Measurements from ENCODE around the gene DPF3. TPM values are rescaled to one million over a fixed set of nuclear protein-coding genes. Genes with fewer than 3 reads are reported as not detected.

DPF3 gene
- total and polyA plus RNA-seq, 2 of the 13 experiments (the other 11 are each of a cell fraction or from before 2014, with no cell fraction given): 0.09 to 0.60 TPM

DNA sequence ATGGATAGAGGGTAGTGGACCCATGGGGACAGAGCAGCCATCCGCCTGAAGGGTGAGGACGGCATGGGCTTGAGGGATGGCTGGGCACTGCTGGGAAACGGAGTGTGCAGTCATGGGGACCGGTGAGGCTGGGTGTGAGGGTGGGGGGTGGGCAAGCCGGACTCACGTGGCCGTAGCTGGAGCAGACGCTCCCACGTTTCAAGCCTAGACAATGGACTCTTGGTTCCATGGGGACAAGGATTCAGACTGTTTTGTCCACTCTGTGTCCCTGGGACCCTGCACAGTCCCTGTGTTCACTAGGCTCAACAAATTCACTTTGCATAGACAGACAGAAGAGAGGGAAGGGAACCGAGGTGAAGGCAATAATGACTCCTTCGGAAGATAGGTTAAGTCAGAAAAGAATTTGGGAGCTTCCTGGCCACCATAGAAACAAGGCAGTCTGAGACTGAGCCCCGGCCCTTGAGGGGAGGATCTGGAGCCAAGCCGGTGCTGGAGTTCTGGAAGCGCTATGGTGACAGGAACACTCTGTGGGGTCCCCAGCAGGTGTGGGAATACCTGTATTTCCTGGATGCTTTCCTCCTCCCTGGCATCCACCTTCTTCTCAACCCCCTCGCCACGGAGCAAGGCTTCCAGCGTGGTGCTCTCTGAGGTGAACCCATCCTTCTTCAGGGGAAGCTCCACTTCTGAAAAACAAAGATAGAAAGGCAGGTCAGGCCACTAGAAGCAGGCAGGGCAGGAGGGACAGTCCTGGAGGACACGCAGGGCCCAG is 162.5 kb downstream of the DPF3 start:
- no peaks in the 10 kb centered on the region for H3K79me2 ChIP-seq (ENCODE audit: insufficient read depth, low read length)
- in situ Hi-C loops (cut with HindIII; ENCODE audit: extremely low pct_ligation_motif_present, low pct_unique_long_range_greater_than_20kb) (no loop called here), intact Hi-C loops (cut with micrococcal nuclease; ENCODE audit: unreplicated experiment) (no loop called here)
- H3K9ac ChIP-seq (ENCODE audit: insufficient read depth, low read depth, low read length): no peak overlapping the region
- H3K4me2 ChIP-seq (ENCODE audit: low read depth, low read length): no peak overlapping the region
- FAIRE-seq (no peak), DNase-seq (ENCODE audit: low spot score) (no peak), ATAC-seq (no peak; the same call in 2 of the 3 replicates)
- no TSS peak for BruUV-seq (replicated peaks)
- H3K9me3 ChIP-seq (ENCODE audit: low read length): no peaks in the 10 kb centered on the region
- H3K27me3 ChIP-seq (ENCODE audit: control insufficient read depth in 1 of 2, insufficient read depth in 2 of 2, low read length in 2 of 2): 0 out of 5 replicates have a peak, but pooled peaks cover 0 to 6% of the 10 kb centered on the region in 2 experiments
- ChIA-PET POLR2A (no interaction called here), CTCF (ENCODE audit: low intra/inter-chr PET ratio, low total read pairs) (no interaction called here)
- TF ChIP-seq ATF7 (IDR thresholded peaks at IDR 0.05) (no peak), ATF7 (CRISPR knock-in tag; IDR thresholded peaks at IDR 0.05) (no peak)
- TF ChIP-seq, protein P1, sequence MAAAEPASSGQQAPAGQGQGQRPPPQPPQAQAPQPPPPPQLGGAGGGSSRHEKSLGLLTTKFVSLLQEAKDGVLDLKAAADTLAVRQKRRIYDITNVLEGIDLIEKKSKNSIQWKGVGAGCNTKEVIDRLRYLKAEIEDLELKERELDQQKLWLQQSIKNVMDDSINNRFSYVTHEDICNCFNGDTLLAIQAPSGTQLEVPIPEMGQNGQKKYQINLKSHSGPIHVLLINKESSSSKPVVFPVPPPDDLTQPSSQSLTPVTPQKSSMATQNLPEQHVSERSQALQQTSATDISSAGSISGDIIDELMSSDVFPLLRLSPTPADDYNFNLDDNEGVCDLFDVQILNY (CRISPR knock-in tag; conservative IDR thresholded peaks at IDR 0.05): no peak
- no peaks in the 10 kb centered on the region for H3K4me1 ChIP-seq (ENCODE audit: insufficient read depth, low read length)
- H4K20me1 ChIP-seq (ENCODE audit: insufficient read depth, low read length): no peaks in the 10 kb centered on the region
- no peak overlapping the region for H3K4me3 ChIP-seq (replicated peaks in 1 of 3; ENCODE audit: insufficient read depth in 1 of 3, low read depth in 2 of 3, low read length in 3 of 3)
- WGBS (ENCODE audit: low lambda C conversion rate): 55% methylated on average over 14 of the region's 18 CpGs
- H2AFZ ChIP-seq (ENCODE audit: low read length): no peak overlapping the region
- H3K36me3 ChIP-seq (replicated peaks in 1 of 2; ENCODE audit: control insufficient read depth in 1 of 2, insufficient read depth in 2 of 2, low read length in 2 of 2): no peaks in the 10 kb centered on the region
- H3K27ac ChIP-seq (ENCODE audit: extremely low read length, insufficient read depth, low read length): no peak overlapping the region

DNA sequence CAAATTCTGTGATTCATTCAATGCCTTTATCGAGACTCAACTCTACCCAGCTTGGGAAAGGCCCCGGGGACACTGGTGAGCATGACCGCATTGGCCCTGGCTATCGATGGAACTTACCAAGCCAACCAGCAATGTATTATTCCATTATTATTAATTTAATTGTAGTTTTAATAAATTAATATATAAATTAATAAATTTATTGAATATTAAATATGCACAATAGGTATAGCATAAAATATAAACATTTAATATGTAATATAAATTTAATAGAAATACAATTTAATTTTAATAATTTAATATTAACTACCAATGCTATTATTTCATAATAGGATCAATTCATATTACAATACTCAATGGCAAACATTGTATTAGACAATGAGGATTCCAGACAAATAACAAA is 163.4 kb downstream of the DPF3 start:
- Histone ChIP-seq H3K9ac (ENCODE audit: insufficient read depth, low read depth, low read length) (no peak overlapping the region), H3K27me3 (ENCODE audit: control insufficient read depth in 1 of 2, insufficient read depth in 2 of 2, low read length in 2 of 2) (0 out of 5 replicates have a peak, but pooled peaks cover 0 to 6% of the 10 kb centered on the region in 2 experiments), H3K36me3 (replicated peaks in 1 of 2; ENCODE audit: control insufficient read depth in 1 of 2, insufficient read depth in 2 of 2, low read length in 2 of 2) (no peaks in the 10 kb centered on the region), H3K27ac (ENCODE audit: extremely low read length, insufficient read depth, low read length) (no peak overlapping the region), H3K4me1 (ENCODE audit: insufficient read depth, low read length) (no peaks in the 10 kb centered on the region), H2AFZ (ENCODE audit: low read length) (no peak overlapping the region), H3K4me3 (replicated peaks in 1 of 3; ENCODE audit: insufficient read depth in 1 of 3, low read depth in 2 of 3, low read length in 3 of 3) (no peak overlapping the region), H3K4me2 (ENCODE audit: low read depth, low read length) (no peak overlapping the region), H3K9me3 (ENCODE audit: low read length) (no peaks in the 10 kb centered on the region), H3K79me2 (ENCODE audit: insufficient read depth, low read length) (no peaks in the 10 kb centered on the region), H4K20me1 (ENCODE audit: insufficient read depth, low read length) (no peaks in the 10 kb centered on the region)
- intact Hi-C loops (cut with micrococcal nuclease; ENCODE audit: unreplicated experiment) (no loop called here), in situ Hi-C loops (cut with HindIII; ENCODE audit: extremely low pct_ligation_motif_present, low pct_unique_long_range_greater_than_20kb) (no loop called here)
- POLR2A ChIA-PET: no interaction called here
- CTCF ChIA-PET (ENCODE audit: low intra/inter-chr PET ratio, low total read pairs): no interaction called here
- no TSS peak for BruUV-seq (replicated peaks)
- 89% methylated on average over 4 of the region's 4 CpGs for WGBS (ENCODE audit: low lambda C conversion rate)
- FAIRE-seq: no peak
- no peak for ATAC-seq
- no peak for DNase-seq (ENCODE audit: low spot score)
- TF ChIP-seq CBX1 (IDR thresholded peaks at IDR 0.05; ENCODE audit: low read depth): no peak
- TF ChIP-seq ZNF598 (CRISPR knock-in tag; IDR thresholded peaks at IDR 0.05; ENCODE audit: borderline replicate concordance): no peak
- no peak for TF ChIP-seq SOX6 (IDR thresholded peaks at IDR 0.05)
- no peak for TF ChIP-seq SOX6 (CRISPR knock-in tag; IDR thresholded peaks at IDR 0.05)
- no peak for TF ChIP-seq LCORL (IDR thresholded peaks at IDR 0.05)
- no peak for TF ChIP-seq LCORL (CRISPR knock-in tag; IDR thresholded peaks at IDR 0.05)
- no peak for TF ChIP-seq ZNF652 (CRISPR knock-in tag; IDR thresholded peaks at IDR 0.05; ENCODE audit: borderline replicate concordance, low read depth)
- no peak for TF ChIP-seq RARG (CRISPR knock-in tag; IDR thresholded peaks at IDR 0.05; ENCODE audit: low read depth)
- no peak for TF ChIP-seq FOXJ3 (CRISPR knock-in tag; IDR thresholded peaks at IDR 0.05; ENCODE audit: borderline replicate concordance)
- TF ChIP-seq, protein P2, sequence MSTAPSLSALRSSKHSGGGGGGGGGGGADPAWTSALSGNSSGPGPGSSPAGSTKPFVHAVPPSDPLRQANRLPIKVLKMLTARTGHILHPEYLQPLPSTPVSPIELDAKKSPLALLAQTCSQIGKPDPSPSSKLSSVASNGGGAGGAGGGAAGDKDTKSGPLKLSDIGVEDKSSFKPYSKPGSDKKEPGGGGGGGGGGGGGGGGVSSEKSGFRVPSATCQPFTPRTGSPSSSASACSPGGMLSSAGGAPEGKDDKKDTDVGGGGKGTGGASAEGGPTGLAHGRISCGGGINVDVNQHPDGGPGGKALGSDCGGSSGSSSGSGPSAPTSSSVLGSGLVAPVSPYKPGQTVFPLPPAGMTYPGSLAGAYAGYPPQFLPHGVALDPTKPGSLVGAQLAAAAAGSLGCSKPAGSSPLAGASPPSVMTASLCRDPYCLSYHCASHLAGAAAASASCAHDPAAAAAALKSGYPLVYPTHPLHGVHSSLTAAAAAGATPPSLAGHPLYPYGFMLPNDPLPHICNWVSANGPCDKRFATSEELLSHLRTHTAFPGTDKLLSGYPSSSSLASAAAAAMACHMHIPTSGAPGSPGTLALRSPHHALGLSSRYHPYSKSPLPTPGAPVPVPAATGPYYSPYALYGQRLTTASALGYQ (CRISPR knock-in tag; IDR thresholded peaks at IDR 0.05): no peak
- no peak for TF ChIP-seq EEA1 (CRISPR knock-in tag; IDR thresholded peaks at IDR 0.05; ENCODE audit: borderline replicate concordance)
- no peak for TF ChIP-seq SALL1 (CRISPR knock-in tag; IDR thresholded peaks at IDR 0.05)
- no peak for TF ChIP-seq FOSL2 (CRISPR knock-in tag; IDR thresholded peaks at IDR 0.05)
- TF ChIP-seq, protein P3, sequence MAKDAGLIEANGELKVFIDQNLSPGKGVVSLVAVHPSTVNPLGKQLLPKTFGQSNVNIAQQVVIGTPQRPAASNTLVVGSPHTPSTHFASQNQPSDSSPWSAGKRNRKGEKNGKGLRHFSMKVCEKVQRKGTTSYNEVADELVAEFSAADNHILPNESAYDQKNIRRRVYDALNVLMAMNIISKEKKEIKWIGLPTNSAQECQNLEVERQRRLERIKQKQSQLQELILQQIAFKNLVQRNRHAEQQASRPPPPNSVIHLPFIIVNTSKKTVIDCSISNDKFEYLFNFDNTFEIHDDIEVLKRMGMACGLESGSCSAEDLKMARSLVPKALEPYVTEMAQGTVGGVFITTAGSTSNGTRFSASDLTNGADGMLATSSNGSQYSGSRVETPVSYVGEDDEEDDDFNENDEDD (CRISPR knock-in tag; IDR thresholded peaks at IDR 0.05; ENCODE audit: borderline replicate concordance): no peak
